GM12891 (cell line): Measurements from ENCODE around the gene TRMT44.

ENCODE experiments used
- PAX5 ChIP-seq: IDR thresholded peaks from 2 replicates; pipeline ENCODE4 v1.6.1; 2011; ENCODE audit warnings: low read length, moderate library complexity, mild to moderate bottlenecking; ENCODE audit not compliant: insufficient read depth, severe bottlenecking
- POLR2A ChIP-seq: IDR thresholded peaks from 2 replicates; pipeline ENCODE4 v1.6.1; 2011; ENCODE audit warnings: low read depth, low read length, control low read depth
- POLR2AphosphoS5 ChIP-seq: IDR thresholded peaks from 2 replicates; pipeline ENCODE4 v1.6.1; 2011; ENCODE audit warnings: low read depth, low read length, control low read depth
- TAF1 ChIP-seq: IDR thresholded peaks from 2 replicates; pipeline ENCODE4 v1.6.1; 2011; ENCODE audit warnings: low read depth, low read length, control low read depth

DNA sequence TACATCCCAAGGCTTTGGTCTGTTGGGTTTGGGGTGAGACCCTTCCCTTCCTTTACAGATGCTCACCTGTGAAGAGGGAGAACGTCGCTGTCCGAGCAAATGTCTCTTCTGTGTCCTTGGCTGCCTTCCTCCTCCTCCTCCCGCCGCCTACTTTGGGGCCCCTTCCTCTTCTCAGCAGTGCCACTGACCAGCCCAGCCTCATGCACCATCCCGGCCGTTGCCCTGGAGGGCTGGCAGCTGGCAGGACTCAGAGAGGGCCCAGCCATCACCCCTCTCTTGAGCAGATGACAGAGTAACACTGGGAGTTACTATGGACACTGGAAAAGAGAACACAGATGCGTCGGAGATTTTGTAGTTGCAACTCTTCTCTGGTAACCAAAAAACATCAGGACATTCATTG, 68.2 kb downstream of the TRMT44 start:
- no peak for TF ChIP-seq PAX5
- no peak for TF ChIP-seq POLR2A
- no peak for TF ChIP-seq TAF1
- no peak for TF ChIP-seq POLR2AphosphoS5
